GM19397 (cell line): ENCODE data around the gene DMC1.

Experiments
- ATAC-seq: cut with Tn5 transposase; IDR thresholded peaks from one replicate; pipeline ENCODE4 v1.9.1; 2021; ENCODE audit warnings: mild to moderate bottlenecking, moderate library complexity; ENCODE audit not compliant: unreplicated experiment

Gene DMC1

DNA sequence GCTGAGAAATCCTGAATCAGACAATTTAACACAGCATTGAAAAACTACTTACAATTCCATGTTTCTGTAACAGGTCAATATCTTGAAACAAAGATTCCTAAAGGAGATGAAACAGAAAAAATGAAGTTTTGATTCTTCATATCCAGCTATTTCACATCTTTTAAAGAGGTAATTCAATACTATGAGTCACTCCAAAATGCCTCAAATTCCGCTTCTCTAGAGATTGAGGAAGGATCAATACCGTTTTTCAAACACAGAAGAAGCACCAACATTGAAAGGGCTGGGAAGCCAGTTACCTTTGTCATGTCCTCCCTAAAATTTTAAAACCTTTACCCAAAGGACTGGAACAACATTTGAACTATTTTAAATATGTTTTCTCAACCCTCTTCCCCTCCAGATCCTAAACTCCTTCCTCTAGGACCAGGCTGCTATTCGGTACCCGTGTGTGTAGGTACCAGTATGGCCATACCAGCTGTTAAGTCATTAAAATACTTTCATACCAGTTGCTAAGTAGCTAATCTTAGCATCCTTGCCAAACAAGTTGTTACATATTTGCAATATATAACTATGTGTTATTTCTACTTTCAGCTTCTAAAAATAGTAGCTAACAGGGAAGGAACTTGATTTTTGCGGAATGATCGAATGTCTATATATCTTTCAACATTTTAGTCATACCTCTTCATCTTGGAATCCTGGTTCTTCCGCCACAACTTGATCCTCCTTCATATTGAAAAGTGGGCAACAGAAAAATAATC, 2.3 kb downstream of the DMC1 start:
- ATAC-seq: no peak

DNA sequence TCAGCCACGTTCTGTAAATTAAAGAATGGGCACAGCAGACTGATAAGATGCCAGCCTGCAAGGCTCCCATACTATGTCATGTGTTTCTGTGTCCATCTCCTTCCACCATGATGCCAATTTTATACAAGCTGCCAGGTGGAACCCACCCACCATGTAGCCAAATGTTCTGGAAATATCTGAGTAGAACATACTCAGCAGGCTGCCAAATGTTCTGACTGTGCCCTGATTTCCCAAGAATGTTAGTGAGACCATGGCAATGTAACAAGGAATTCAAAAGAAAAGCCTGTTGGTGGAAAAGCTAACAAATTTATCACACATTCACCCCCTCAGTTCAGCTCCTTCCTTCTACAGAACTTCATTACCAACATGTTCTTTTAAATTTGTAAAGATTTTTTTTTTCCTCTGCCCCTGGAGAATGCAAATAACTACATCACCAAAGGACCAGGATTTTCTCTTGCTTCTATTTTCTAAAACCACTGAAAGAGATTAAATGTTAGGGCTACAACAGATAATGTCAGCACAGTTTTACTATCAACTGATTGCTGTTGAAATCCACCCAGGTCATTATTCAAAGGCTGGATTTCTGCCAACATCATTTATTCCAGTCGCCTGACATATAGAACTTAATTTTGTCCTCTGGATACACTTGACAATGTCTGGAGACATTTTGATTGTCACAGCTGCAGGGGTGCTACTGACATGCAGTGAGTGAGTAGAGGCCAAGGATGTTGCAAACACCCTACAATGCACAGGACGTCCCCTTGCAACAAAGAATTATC, 3.1 kb downstream of the DMC1 start:
- no peak for ATAC-seq

DNA sequence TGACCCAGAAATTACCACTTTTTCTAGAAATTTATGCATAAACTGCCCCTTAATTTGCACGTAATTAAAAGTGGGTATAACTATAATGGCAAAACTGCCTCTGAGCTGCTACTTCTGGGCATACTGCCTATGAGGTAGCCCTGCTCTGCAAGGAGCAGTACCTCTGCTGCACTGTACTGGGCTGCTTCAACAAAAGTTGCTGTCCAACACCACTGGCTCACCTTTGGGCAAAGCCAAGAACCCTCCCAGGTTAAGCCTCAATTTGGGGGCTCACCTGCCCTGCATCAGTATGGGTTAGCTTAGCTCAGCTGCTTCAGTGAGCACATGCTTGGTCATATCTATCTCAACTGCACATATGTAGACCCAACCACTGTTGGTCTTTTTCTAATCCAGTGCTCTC, 4.5 kb downstream of the DMC1 start:
- no peak for ATAC-seq

DNA sequence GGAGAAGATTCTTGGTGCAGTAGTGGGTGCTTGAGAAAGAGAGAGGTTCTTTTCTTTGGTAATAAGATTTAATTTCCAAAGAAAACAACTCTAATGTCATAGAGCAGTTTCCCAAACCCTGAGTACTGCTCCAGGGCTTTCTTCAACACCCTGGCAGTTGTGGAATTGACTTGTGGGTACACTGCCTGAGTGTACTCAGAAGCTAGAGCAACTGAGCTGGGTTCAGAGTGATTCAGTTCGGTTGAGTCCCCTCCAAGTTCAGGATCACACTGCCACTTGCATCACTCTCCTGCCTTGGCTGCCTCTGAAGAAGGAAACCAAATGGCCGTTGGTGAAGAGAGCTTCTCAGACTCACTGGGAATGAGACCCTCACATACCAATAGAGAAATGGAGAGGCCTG, 5.3 kb downstream of the DMC1 start:
- ATAC-seq: no peak

DNA sequence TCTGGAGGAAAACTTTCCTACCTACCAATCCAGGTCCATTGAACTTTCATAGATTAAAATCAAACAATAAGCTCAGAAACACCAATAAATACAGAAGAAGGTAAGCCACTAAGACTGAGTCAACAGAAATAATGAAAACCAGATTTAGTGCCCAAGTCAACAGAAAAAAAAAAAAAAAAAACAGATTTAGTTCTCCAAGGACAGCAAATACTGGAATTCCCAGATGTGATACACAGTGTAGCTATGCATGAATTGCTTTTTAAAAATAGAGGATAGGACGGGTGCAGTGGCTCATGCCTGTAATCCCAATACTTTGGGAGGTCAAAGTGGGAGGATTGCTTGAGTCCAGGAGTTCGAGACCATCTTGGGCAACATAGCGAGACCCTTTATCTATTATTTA, 15.7 kb downstream of the DMC1 start:
- no peak for ATAC-seq

DNA sequence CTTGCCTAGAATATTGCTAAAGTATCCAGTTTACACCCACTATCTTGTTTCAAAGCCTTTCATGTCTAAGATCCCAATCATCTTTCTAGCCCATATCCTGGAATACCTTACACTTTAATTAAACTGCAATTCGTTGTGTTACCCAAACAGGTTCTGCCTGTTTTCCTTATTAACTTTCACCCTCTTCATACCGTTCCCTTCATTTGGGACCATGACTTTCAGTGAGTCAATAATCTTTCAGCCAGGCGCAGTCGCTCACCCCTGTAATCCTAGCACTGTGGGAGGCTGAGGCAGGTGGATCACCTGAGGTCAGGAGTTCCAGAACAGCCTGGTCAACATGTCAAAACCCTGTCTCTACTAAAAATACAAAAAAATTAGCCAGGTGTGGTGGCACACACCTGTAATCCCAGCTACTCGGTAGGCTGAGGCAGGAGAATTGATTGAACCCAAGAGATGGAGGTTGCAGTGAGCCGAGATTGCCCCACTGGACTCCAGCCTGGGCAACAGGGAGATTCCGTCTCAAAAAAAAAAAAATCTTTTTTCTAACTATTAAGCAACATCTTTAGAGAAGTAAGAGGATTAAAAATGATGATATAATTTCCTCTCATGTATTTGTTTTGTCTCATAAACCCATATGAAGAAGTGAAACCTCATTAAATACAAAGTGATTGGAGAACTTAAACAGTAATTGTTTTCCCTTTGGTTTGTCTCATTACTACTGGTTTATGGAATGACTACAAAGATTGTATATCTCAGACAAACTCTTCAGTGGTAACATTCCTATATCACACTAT, 20.7 kb downstream of the DMC1 start:
- ATAC-seq: no peak

DNA sequence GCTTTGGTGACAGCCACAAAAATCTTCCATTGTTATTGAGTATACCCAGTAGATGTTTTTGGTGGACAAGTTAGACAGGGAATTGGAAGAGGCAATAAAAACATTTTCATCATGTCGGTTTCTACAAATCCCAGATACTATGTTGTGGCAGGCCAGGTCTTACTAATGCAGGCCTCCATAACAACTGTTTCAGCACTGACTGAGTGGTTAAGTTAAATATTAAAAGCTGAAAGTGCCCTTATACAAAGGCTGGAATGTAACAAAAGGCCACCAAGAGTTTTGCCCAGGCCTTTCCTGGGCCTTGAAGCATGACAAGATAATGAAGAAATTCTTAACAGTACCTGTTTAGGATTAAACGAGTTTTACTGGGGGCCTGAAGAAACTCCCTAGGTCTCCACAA, 29.3 kb downstream of the DMC1 start:
- ATAC-seq: no peak

DNA sequence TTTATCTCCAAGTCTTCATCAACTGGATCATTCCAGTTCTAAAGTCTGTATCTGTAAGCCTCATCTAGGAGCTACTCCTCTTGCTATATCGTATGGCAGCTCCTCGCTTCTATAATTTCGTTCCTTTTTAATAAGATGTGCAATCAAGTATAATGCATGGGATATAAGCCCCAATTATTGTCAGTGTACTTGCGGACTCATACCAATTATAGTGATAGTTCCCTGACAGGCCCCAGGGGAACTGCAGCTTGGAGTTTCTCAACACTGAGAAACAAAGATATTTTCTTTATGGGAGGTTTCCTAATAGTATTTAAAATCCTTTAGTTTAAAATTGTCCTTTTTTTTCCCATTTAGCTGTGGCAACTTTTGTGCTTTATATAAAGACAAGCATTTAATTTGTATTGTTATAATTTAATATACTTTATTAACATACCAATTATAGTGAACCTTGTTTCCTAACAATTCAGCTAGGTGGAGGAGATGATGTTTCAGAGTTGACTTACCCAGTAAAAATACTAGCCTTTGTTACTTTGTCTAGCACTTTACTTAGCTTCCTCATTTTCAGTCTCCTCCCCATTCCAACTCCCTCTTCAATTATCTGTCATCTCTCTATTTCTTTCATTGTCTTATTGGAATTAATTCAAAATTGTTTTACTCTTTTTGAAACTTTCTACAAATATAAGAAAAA, 38.6 kb downstream of the DMC1 start:
- no peak for ATAC-seq

DNA sequence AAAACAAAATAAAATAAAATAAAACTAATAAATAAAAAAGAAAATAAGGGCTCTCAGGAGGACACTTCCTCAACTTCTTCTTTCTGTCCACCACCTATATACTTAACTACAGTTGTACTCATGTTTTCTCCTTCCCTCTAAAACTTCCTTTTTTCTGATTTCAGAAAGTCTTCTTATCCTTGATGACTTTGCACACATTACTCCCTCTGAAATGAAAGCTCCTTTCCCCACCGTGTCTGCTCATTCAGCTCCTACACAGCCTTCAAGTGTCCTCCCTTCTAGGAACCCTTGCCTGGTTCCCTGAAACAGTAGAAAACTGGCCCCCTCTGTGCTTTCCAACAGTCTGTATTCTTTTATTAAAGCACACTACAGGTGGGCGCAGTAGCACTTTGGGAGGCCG, 45.6 kb downstream of the DMC1 start:
- no peak for ATAC-seq

DNA sequence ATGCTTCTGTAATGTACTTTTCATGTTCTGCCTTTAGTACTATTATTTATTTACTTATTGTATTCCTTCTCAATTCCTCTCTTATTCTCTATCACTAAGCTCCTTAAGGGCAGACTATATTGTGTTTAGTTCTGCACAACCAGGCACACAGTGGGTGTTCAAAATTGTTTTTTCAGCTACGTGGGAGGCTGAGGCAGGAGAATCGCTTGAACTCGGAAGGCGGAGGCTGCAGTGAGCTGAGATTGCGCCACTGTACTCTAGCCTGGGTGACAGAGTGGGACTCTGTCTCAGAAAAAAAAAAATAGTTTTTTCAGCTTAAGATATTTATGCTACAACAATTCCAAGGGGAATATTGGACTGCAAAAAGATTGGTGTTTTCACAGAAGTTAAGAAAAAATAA, 46.5 kb downstream of the DMC1 start:
- ATAC-seq: no peak

DNA sequence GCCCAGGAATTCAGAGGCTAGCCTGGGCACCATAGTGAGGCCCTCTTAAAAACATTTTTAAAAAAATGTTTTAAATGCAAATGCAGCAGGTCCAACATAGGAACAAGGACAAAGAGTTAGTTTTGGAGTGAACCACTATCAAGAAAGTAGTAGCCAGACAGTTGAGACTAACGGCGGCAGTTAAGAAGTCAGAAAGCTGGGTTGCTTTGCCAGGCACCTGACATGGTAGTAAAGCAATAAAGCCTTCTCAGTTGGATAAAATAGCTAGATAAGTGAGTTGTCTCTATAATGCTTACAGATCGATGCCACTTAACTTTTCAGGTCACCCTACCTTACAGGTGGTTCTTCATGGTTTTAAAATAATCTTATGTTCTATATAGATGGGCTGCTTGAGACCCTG, 47.0 kb downstream of the DMC1 start:
- ATAC-seq: no peak

DNA sequence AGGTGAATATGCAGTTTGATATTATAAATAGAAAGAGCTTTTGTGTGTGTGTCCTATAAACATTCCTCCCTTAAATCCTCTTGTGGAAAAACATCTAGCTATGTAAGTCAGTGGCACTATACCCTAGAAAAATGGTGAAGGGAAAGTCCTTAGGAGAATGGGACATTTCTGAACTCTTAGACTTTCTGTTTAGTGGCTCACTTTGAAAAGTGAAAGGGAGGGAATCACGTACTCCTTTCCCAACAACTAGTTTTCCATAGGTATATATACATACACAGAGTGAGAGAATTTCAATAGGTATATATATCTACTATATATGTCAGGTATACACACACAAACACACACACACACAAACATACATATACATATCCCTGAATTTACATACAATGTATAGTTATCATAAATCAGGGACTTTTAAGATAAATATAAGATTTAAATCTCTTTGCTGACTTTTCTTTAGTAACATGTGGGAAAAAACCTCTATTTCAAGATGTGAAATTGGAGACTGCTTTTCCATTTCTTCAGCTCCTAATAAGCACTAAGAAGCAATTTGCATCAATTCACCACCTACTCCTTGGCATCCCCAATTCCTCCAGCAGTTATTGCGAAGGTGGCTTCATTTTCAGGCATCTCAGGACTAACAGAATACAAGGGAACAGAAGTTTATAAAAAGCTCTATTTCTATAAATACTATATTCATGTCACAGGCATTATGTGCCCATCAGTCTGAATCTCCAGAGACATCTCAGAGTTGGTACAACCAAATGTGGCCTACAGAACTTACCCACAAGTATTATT, 50.3 kb downstream of the DMC1 start:
- ATAC-seq: no peak

DNA sequence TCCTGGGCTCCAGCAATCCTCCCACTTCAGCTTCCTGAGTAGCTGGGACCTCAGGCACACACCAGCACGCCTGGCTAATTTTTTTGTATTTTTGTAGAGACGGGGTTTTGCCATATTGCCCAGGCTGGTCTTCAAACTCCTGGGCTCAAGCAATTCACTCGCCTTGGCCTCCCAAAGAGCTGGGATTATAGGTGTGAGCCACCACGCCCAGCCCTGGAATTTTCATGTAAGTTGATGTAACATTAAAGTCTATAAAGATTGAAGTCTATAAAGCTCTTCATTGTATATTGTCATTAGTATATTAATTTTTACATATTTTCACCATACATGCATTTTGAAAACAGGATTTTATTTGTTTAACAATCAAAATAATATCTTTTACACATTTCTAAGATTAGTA, 51.4 kb downstream of the DMC1 start:
- ATAC-seq: no peak

DNA sequence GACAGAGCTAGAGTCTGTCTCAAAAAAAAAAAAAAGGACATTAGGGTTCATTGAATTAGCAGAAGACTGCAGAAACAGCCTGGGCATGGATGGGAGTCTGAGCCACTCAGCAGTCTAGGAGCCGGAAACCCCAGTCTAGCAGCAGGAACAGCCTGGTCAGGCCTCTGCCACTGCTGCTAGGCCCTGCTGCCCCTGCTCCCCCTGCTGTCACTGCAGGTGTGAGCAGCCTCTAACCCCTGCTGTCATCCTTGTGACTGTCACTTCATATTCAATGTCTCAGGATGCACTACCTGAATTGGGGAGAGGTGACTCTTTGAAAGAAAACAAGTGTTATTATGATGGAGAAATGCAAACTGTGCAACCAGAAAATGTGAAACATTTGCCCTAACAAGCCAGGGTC, 56.9 kb downstream of the DMC1 start:
- ATAC-seq: no peak

DNA sequence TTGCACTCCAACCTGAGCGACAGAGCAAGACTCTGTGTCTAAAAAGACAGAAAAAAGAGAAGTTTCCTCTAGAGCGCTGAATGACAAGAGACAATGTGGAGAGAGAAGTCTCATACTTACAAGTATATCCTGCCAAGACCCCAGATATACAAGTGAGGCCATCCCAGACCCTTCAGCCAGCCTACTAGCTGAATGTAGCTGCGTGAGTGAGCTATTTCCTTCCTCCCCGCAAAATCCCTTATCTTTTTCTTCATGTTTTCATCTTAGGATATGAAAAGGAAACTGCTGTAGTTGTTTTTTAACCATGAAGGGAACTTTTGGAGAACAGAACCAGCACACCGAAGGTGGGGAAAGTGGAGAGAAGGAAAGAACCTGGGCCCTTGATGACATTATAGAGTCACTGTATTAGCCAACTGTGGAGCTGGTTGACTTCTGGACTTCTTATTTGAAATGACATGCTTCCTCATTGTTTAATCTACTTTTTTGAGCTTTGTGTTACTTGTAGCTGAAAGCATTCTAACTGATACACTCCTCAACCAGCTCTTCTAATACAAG, 59.5 kb downstream of the DMC1 start:
- ATAC-seq: no peak

DNA sequence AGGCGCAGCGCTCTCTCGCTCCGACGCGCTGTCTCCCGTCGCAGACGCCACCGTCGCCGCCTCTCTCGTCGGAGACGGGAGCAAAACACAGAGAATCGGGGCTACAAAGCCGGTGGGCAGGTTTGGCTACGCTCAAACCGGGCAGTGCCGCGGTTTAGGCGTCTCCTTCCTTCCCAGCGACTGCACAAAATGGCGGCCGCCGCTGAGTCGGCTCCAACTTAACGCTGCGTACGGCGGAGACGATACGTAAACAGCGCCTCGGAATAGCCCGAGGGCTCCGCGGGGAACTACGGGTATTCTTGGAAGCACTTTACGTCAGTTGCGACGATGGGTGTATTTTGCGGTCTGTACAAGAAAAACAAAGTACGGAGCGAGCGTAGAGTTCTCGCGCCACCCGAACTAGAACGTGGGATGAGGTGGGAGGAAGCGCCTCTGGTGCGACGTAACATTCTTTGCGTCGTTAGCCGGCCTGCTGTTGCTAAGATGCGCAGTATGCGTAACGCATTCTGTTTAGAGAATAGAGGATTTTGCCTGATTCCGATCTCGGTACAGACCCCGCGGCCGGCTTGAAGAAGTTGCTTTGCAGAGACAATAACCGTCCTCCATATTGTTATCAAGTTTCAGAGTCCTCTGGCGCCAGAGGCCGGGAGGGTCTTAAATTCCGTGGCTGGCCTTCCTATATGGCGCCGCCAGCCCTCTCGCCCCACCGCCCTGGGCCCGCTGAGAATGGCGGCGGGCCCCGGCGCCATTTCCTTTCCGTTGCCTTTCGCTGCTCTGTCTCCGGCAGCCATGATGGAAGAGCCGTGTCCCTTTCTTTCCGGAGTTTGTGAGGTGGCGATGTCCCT, 63.6 kb downstream of the DMC1 start, which contains the start of gene DDX17:
Gene DDX17 (minus strand): TSS at position 194 of the 845 bp plus-strand sequence.
- peak; percentile 84 for ATAC-seq

DNA sequence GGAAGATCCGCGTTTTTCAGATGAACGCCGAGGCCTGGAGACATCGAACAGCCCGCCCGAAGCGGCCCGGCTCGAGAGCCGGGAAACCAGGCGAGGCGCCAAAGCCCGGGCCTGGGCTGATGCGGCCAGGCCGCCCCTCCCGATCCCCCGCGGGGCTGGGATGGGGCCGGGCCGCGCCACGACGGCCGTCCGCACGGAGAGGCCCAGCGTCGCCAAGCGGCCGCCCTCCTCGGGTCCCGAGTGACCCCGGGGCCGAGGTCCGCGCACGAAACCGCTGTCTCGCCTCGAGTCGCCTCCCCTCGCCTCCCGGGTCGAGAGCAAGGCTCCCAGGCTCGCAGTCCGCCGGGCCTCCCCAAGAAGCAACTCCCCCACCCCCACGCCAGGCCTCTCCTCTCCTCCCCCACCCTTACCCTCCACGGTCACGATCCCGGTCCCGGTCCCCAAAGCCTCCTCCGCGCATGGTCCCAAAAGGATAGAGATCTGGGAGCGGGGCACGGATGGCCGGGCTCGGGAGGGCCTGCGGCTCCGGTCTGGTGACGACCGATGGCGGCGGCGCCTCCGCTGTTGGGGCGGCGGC, 64.4 kb downstream of the DMC1 start:
- peak; percentile 26 for ATAC-seq

DNA sequence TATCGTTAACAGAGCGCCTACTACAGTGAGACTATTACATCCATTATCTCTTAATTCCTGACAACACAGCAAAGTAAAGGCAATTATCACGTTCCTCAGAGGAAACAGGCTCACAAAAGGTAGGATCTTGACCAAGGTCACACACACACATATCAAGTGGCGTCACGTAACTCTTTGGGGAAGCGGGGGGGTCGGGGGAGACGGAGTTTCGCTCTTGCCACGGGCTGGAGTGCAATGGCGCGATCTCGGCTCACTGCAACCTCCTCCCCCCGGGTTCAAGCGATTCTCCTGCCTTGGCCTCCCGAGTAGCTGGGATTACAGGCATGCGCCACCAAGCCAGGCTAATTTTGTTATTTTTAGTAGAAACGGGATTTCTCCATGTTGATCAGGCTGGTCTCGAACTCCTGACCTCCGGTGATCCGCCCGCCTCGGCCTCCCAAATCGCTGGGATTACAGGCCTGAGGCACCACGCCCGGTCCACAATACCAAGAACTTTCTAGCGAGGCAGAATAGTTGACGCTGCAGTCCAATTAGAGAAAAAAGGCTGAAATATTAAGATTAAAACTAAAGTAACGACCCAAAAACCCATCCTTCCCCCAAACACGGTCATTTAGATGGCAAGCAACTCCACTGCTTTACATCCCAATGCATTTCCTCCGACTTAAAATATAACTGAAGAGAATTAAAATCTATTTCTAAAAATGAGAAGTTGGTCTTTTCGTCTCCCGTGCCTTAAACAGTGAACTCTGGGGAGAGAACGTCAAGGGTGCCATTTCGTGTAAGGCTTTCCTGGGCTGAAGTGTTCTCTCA, 65.0 kb downstream of the DMC1 start:
- no peak for ATAC-seq
